Measurements from ENCODE around the gene NHP2.

NHP2 gene

DNA sequence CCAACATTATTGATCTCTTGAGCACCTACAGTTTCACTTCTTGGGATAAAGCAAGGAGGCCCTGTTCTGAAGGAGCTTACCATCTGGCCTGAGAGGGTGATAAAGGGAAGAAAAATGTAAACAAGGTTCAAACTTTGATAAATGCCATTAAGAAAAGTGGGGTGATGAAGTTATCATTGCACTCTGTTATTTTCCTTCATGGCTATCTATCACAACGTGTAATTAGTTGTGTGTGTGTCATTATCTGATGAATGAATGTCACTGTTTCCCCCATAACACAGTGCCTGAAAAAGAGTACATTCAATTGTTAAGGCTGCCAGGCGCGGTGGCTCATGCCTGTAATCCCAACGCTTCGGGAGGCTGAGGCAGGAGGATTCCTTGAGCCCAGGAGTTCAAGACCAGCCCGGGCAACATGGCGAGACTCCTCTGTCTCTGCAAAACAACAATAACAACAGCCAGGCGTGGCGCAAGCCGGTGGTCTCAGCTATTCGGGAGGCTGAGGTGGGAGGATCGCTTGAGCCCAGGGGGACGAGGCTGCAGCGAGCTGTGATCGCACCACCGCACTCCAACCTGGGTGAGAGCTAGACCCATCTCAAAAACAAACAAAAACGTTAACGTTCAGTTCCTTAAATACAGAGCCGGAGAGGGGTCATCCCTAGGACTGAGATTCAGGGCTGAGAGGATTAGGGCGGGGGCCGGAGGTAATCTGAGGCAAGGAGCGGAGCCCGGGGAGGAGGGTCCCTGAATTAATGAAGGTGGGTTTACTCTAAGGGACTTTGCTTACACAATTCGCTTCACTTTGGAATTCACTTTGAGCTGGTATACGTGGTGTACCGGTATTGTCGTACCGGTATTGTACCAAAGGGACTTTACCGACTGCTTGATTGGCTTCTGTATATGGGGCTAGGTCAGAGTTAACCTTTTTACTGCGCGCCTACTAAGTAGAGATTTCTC is 917 bp downstream of the NHP2 start:
- peaks cover 9% of the 10 kb centered on the region for H3K4me1 ChIP-seq (ENCODE audit: insufficient read depth, insufficient read length)
- TF ChIP-seq SUZ12 (IDR thresholded peaks at IDR 0.05; ENCODE audit: extremely low read depth, insufficient read depth, insufficient read length) (no peak), ZNF274 (IDR thresholded peaks at IDR 0.05; ENCODE audit: low read depth, low read length) (no peak), YY1 (IDR thresholded peaks at IDR 0.05; ENCODE audit: insufficient read depth, insufficient read length) (no peak)
- H3K27me3 ChIP-seq (ENCODE audit: insufficient read depth, insufficient read length): no peaks in the 10 kb centered on the region
- peak overlapping the region; percentile 89 for H3K9ac ChIP-seq (ENCODE audit: insufficient read length, low read depth)
- no peak for DNase-seq (ENCODE audit: low read depth, low spot score)
- peaks cover 51% of the 10 kb centered on the region for H3K36me3 ChIP-seq (ENCODE audit: insufficient read depth, insufficient read length, low read length)
- H3K4me3 ChIP-seq (ENCODE audit: insufficient read length, low read depth): peak overlapping the region; percentile 81
- H3K9me3 ChIP-seq (ENCODE audit: insufficient read depth, low read length): no peaks in the 10 kb centered on the region

DNA sequence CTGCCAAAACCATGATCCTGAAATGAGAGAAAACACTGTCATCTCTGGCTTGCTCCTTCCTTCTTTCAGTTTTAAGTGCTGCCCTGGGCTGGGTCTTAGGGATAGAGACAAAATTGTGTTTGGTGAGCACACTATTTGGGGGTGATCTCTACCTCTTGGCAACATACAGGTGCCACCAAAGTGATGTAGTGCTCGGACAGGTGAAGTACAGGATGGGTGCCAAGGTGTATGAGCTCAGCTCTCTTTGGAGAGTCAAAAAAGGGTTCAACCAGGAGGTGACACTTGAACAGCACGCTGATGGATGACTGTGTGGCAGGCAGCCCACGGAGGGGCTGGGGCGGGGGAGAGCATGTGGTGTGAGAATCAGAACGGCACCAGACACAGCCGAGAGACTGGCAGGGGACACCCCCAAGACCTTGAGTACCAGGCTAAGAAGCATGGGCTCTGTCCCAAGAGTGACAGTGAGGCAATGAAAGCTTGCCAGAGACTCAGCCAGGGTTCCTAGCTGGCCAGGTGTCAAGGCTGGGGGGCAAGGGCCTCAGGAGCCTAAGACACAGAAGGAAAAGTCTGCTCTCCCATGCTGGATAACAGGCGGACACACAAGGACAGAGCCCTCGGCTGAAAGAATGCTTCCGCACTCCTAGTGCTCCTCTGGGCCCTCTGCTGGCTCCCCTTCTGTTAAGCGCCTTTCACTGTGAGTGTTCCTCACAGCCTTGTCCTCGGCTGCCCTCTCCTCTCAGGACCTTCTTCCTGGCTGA is 2.5 kb downstream of the NHP2 start:
- no peak for TF ChIP-seq SUZ12 (IDR thresholded peaks at IDR 0.05; ENCODE audit: extremely low read depth, insufficient read depth, insufficient read length)
- TF ChIP-seq YY1 (IDR thresholded peaks at IDR 0.05; ENCODE audit: insufficient read depth, insufficient read length): no peak
- no peak for TF ChIP-seq ZNF274 (IDR thresholded peaks at IDR 0.05; ENCODE audit: low read depth, low read length)
- no peaks in the 10 kb centered on the region for H3K27me3 ChIP-seq (ENCODE audit: insufficient read depth, insufficient read length)
- H3K9me3 ChIP-seq (ENCODE audit: insufficient read depth, low read length): no peaks in the 10 kb centered on the region
- DNase-seq (ENCODE audit: low read depth, low spot score): no peak
- no peak overlapping the region for H3K4me3 ChIP-seq (ENCODE audit: insufficient read length, low read depth)
- H3K9ac ChIP-seq (ENCODE audit: insufficient read length, low read depth): no peak overlapping the region
- H3K4me1 ChIP-seq (ENCODE audit: insufficient read depth, insufficient read length): peaks cover 9% of the 10 kb centered on the region
- H3K36me3 ChIP-seq (ENCODE audit: insufficient read depth, insufficient read length, low read length): peaks cover 67% of the 10 kb centered on the region

- no peak overlapping the region for H3K9ac ChIP-seq (ENCODE audit: insufficient read length, low read depth)
- H3K36me3 ChIP-seq (ENCODE audit: insufficient read depth, insufficient read length, low read length): peaks cover 75% of the 10 kb centered on the region
Measured at GRCh38 chr5:178149199-178149932, 4.3 kb downstream of the NHP2 start.

DNA sequence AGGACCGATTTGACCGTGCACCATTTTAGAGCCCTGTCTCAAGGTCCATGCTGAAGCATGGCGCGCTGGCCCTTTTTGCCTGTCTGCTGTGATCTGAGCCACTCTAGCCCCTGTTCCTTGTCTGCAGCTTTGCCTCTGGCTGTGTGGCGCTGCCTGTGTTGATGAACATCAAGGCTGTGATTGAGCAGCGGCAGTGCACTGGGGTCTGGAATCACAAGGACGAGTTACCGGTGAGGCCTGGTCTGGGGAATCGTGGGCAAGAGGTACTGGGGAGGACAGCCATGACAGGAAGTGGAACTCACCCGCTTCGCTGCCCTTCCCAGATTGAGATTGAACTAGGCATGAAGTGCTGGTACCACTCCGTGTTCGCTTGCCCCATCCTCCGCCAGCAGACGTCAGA is 6.3 kb downstream of the NHP2 start:
- Histone ChIP-seq H3K36me3 (ENCODE audit: insufficient read depth, insufficient read length, low read length) (peaks cover 88% of the 10 kb centered on the region), H3K4me3 (ENCODE audit: insufficient read length, low read depth) (no peak overlapping the region), H3K4me1 (ENCODE audit: insufficient read depth, insufficient read length) (peaks cover 9% of the 10 kb centered on the region), H3K9me3 (ENCODE audit: insufficient read depth, low read length) (no peaks in the 10 kb centered on the region), H3K27me3 (ENCODE audit: insufficient read depth, insufficient read length) (no peaks in the 10 kb centered on the region), H3K9ac (ENCODE audit: insufficient read length, low read depth) (no peak overlapping the region)
- DNase-seq (ENCODE audit: low read depth, low spot score): no peak
- TF ChIP-seq YY1 (IDR thresholded peaks at IDR 0.05; ENCODE audit: insufficient read depth, insufficient read length) (no peak), SUZ12 (IDR thresholded peaks at IDR 0.05; ENCODE audit: extremely low read depth, insufficient read depth, insufficient read length) (no peak), ZNF274 (IDR thresholded peaks at IDR 0.05; ENCODE audit: low read depth, low read length) (no peak)

More at GRCh38 chr5:178149199-178149932, 4.3 kb downstream of the NHP2 start:
- Histone ChIP-seq H3K4me3 (ENCODE audit: insufficient read length, low read depth) (no peak overlapping the region), H3K27me3 (ENCODE audit: insufficient read depth, insufficient read length) (no peaks in the 10 kb centered on the region), H3K4me1 (ENCODE audit: insufficient read depth, insufficient read length) (peaks cover 5% of the 10 kb centered on the region), H3K9me3 (ENCODE audit: insufficient read depth, low read length) (no peaks in the 10 kb centered on the region)
- no peak for TF ChIP-seq ZNF274 (IDR thresholded peaks at IDR 0.05; ENCODE audit: low read depth, low read length)
- TF ChIP-seq YY1 (IDR thresholded peaks at IDR 0.05; ENCODE audit: insufficient read depth, insufficient read length): no peak
- no peak for TF ChIP-seq SUZ12 (IDR thresholded peaks at IDR 0.05; ENCODE audit: extremely low read depth, insufficient read depth, insufficient read length)
- DNase-seq (ENCODE audit: low read depth, low spot score): no peak

- DNase-seq (ENCODE audit: low read depth, low spot score): peak; percentile 56
- Histone ChIP-seq H3K9ac (ENCODE audit: insufficient read length, low read depth) (no peak overlapping the region), H3K4me1 (ENCODE audit: insufficient read depth, insufficient read length) (peaks cover 9% of the 10 kb centered on the region), H3K4me3 (ENCODE audit: insufficient read length, low read depth) (no peak overlapping the region), H3K36me3 (ENCODE audit: insufficient read depth, insufficient read length, low read length) (peaks cover 85% of the 10 kb centered on the region), H3K27me3 (ENCODE audit: insufficient read depth, insufficient read length) (no peaks in the 10 kb centered on the region), H3K9me3 (ENCODE audit: insufficient read depth, low read length) (no peaks in the 10 kb centered on the region)
- TF ChIP-seq YY1 (IDR thresholded peaks at IDR 0.05; ENCODE audit: insufficient read depth, insufficient read length): no peak
- no peak for TF ChIP-seq ZNF274 (IDR thresholded peaks at IDR 0.05; ENCODE audit: low read depth, low read length)
- no peak for TF ChIP-seq SUZ12 (IDR thresholded peaks at IDR 0.05; ENCODE audit: extremely low read depth, insufficient read depth, insufficient read length)
Measured at GRCh38 chr5:178145965-178146820, 7.5 kb downstream of the NHP2 start.

DNA sequence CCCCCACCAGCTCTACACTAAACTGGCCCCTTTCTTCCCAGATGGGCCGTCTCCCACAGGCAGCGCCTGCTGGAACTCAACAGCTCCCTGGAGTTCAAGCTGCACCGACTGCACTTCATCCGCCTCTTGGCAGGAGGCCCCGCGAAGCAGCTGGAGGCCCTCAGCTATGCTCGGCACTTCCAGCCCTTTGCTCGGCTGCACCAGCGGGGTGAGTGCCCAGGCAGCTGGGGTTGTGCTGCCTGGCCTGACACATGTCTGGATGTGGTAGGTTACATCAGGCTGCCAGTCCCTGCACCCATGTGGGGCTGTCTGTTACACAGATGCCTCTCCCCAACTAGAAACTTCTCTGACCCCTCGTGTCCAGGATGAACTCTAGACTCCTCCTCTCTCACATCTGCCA is 9.8 kb downstream of the NHP2 start:
- TF ChIP-seq YY1 (IDR thresholded peaks at IDR 0.05; ENCODE audit: insufficient read depth, insufficient read length): no peak
- no peak for TF ChIP-seq ZNF274 (IDR thresholded peaks at IDR 0.05; ENCODE audit: low read depth, low read length)
- no peak for TF ChIP-seq SUZ12 (IDR thresholded peaks at IDR 0.05; ENCODE audit: extremely low read depth, insufficient read depth, insufficient read length)
- peaks cover 62% of the 10 kb centered on the region for H3K36me3 ChIP-seq (ENCODE audit: insufficient read depth, insufficient read length, low read length)

More for the DNA sequence above, 9.8 kb downstream of the NHP2 start:
- no peak for DNase-seq (ENCODE audit: low read depth, low spot score)
- Histone ChIP-seq H3K9me3 (ENCODE audit: insufficient read depth, low read length) (no peaks in the 10 kb centered on the region), H3K27me3 (ENCODE audit: insufficient read depth, insufficient read length) (no peaks in the 10 kb centered on the region), H3K4me3 (ENCODE audit: insufficient read length, low read depth) (no peak overlapping the region), H3K9ac (ENCODE audit: insufficient read length, low read depth) (peak overlapping the region; percentile 32), H3K4me1 (ENCODE audit: insufficient read depth, insufficient read length) (peaks cover 4% of the 10 kb centered on the region)
